HG02798 (cell line): ENCODE measurements around the gene CFTR.
"Not testable (repeated sequence)": the region's sequence is repeated elsewhere in the genome, so short reads cannot be mapped to it uniquely, and the experiment has no call there.

Experiments
- ATAC-seq: cut with Tn5 transposase; IDR thresholded peaks from one replicate; pipeline ENCODE4 v1.9.1; 2021; ENCODE audit warnings: mild to moderate bottlenecking; ENCODE audit not compliant: unreplicated experiment, poor library complexity

Gene CFTR

GRCh38 chr7:117479225-117480054, at the start of gene CFTR:
TSS of gene CFTR (plus strand) at chr7:117480025. CDS start at chr7:117480095, 70 bp downstream.
- no peak for ATAC-seq

GRCh38 chr7:117435475-117436043, 44.3 kb upstream of the CFTR start:
- ATAC-seq, result peak; percentile 96

- ATAC-seq, result no peak
Measured at GRCh38 chr7:117444646-117445045, 35.2 kb upstream of the CFTR start.

DNA sequence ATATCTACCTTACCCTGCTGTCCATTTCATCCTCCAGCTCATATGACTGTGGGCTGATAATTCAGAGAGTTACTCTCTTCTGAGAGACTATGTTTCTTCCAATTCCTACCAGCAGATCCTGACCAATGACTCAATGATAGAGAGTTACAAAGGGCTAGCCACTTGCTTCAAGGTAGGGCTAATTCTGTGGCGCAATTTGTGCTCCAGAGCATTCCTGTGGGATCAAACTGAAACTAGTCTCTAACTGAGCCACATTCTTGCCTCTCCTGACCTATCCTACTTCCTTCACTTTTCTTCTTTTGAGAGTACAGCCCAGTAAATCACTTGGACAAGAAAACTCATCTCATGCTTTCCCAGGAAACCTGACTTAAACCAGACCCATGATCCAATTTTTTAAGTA, 34.6 kb upstream of the CFTR start:
- ATAC-seq, result no peak

DNA sequence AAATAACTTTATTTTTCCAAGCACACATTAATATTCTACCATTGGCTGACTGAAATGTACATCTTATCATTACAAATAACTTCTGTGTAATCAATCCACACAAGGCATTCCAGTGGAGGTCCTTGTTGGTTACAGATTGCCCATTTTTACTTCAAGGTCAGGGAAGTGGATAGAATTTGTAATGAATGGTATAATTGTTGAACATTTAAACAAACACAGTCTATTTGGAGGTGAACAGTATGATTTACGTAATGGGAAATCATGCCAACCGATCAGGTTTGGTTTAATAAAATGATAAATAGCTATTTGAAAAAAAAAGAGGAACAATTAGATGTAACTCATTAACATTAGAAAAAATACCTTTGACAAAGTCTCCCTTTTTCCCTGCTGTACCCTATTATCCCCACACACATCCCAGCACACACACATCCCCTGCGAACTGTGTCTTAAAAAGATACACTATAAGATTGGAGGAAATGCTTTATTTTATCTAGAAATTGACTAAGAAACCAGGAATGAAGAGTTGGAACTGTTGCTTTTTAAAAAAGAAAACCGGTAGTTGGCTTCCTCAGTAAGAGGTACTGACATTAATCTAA, 33.5 kb upstream of the CFTR start:
- no peak for ATAC-seq

DNA sequence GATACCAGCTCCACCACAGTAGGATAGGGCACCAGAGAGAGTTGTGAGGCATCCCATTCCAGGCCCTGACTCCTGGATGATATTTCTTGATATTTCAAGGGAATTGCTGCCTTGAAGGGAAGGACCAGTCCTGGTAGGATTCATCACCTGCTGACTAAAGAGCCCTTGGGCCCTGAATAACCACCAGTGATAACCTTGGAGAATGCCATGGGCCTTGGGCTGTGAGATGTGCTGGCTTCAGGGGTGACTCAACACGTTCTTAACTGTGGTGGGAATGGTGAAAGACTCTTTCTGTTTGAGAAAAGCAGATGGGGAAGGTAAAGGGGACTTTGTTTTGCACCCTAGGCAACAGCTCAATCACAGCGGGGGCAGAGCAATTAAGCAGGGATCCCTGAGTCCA, 31.2 kb upstream of the CFTR start:
- ATAC-seq, result no peak

- ATAC-seq, result no peak
Measured at GRCh38 chr7:117458977-117459583, 20.7 kb upstream of the CFTR start.

DNA sequence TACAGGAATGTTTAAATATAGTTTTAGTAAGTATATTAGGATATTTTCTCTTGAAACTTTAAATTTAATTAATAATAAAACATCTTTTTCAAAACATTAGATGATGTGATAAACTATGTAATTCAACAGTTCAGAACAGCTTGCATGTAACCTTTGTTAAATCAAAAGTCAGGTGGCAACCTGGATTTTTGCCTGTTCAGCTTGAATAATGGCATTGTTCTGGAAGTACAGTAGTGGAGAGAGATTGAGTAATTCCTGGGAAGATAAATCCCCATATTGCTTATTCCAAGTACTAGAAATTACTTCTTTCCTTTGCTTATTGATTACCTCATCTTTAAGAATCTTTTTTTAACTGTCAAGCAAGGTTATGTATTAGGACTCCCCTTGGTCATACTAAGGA, 20.1 kb upstream of the CFTR start:
- ATAC-seq, result no peak

- ATAC-seq, result not testable (repeated sequence)
Measured at GRCh38 chr7:117460815-117461214, 19.0 kb upstream of the CFTR start.

DNA sequence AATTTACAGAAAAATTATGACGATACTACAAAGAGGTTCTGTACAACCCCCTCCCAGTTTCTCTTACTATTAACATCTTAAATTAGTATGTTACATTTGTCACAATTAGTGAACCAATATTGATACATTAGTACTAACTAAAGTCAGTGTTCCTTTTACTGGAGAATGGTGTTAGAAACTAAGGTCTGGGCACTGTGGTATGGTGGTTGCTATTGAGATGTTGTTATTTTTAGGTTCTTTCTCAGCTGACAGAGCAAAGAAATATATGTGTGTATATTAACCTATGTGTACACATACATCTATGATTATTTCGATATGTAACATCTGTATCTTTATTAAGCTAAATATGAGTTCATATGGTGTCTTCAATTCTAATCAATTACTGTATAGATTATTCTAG, 11.7 kb upstream of the CFTR start:
- ATAC-seq, result no peak

- ATAC-seq, result peak; percentile 63
Measured at GRCh38 chr7:117470777-117471176, 9.0 kb upstream of the CFTR start.

GRCh38 chr7:117472335-117472734, 7.5 kb upstream of the CFTR start:
- peak; percentile 44 for ATAC-seq

DNA sequence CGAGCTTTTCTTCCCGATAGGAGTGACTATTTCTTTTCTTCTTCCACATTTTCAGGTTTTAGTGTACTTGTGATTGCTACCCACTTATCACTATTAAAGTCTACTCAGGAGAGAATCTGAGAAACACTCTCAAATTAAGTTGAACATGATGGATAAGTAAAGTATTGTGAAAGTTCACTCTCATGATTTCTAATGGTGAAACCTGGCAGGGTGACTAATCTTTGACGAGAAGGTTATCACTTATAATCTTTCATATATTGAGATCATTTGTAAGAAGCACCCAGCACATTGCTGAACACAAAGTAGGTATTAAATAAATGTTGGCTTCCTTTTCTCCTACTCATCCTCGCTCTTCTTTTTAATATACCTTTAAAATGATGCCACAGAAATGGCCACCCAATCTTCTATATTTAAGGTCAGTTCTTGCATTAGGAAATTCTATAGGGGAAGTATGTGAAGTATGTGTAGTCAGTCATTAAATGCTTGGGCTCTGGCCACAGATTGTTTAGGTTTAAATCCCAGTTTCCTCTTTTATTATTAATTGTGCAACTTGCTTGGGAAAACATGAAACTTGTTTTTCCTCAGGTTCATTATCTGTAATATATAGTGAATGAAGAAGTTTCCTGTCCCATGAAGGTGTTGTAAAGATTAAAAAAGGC, 3.1 kb upstream of the CFTR start:
- no peak for ATAC-seq

GRCh38 chr7:117478836-117479224, 995 bp upstream of the CFTR start:
- ATAC-seq, result no peak

DNA sequence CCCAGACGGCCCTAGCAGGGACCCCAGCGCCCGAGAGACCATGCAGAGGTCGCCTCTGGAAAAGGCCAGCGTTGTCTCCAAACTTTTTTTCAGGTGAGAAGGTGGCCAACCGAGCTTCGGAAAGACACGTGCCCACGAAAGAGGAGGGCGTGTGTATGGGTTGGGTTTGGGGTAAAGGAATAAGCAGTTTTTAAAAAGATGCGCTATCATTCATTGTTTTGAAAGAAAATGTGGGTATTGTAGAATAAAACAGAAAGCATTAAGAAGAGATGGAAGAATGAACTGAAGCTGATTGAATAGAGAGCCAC, 184 bp downstream of the CFTR start:
- ATAC-seq, result no peak

DNA sequence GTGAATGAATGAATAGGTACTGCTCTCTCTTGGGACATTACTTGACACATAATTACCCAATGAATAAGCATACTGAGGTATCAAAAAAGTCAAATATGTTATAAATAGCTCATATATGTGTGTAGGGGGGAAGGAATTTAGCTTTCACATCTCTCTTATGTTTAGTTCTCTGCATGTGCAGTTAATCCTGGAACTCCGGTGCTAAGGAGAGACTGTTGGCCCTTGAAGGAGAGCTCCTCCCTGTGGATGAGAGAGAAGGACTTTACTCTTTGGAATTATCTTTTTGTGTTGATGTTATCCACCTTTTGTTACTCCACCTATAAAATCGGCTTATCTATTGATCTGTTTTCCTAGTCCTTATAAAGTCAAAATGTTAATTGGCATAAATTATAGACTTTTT, 1.2 kb downstream of the CFTR start:
- ATAC-seq, result no peak

DNA sequence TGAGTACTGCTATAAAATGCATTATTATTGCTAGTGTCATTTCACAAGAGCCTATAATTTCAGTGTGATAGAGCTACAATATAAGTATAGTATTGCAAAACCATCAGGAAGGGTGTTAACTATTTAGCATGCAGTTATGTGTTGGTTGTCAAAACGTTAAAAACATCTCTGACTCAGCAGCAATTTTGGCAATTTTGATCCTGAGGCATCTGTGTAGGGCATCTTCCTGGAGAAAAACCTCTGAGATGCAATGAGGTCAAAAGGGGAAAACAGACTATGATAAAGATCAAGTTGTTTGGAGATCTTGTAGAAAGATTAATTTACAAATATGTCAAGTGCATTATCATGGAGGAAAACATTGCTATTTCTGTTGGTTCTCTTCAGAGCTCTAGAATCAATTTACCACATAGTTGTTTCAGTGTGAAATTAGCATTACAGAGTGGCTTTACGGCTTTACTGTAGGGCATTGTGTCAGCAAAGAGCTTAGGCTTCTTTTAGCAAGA, 5.3 kb downstream of the CFTR start:
- no peak for ATAC-seq

DNA sequence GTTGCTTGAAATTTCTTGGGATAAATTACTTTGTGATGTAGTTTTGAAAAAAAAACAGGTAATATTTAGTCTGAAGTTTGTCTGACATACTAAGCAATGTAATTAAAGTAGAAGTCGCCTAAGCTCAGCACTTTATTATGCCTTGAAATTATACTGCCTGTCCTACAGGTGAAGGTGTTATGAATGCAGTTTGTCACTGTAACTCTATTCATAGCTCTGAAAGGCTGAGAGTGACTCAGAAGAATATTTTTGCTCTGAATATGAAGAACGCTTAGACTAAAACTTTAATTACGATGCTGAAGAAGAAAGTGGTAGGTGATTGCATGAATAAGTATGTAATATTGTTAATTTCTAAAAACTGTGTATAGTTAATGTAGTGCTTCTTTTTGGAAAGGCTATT, 9.2 kb downstream of the CFTR start:
- no peak for ATAC-seq

- ATAC-seq, result no peak
Measured at GRCh38 chr7:117489430-117489829, 9.6 kb downstream of the CFTR start.

GRCh38 chr7:117489911-117490310, 10.1 kb downstream of the CFTR start:
- no peak for ATAC-seq

- no peak for ATAC-seq
Measured at GRCh38 chr7:117492649-117493048, 12.8 kb downstream of the CFTR start.
